Fibroblast of lung (primary cell): ENCODE data around the gene DAZAP1. TPM values are rescaled to one million over a fixed set of nuclear protein-coding genes. Genes with fewer than 3 reads are reported as not detected.

ENCODE experiments used
- DNase-seq, 2 donors: peaks; one replicate each; pipeline versions ENCODE4 v3.0.0 to v3.0.0-alpha.2; 2010; ENCODE audit warnings: low read depth in 2 of 2
- H2AFZ ChIP-seq: 2 replicates; pipeline ENCODE4 v1.5.1; 2012; ENCODE audit warnings: low read length, control low read depth, inconsistent platforms
- H3K27ac ChIP-seq: 2 replicates; pipeline ENCODE4 v1.5.1; 2011; ENCODE audit warnings: low read length, control low read depth; ENCODE audit not compliant: insufficient read depth
- H3K27me3 ChIP-seq: 2 replicates; pipeline ENCODE4 v1.5.1; 2011; ENCODE audit warnings: mild to moderate bottlenecking, low read length; ENCODE audit not compliant: control insufficient read depth, insufficient read depth
- H3K36me3 ChIP-seq: 2 replicates; pipeline ENCODE4 v1.5.1; 2011; ENCODE audit warnings: low read length; ENCODE audit not compliant: control insufficient read depth, insufficient read depth
- H3K4me1 ChIP-seq: 2 replicates; pipeline ENCODE4 v1.5.1; 2011; ENCODE audit warnings: low read length; ENCODE audit not compliant: control insufficient read depth, insufficient read depth; ENCODE audit errors: extremely low read depth
- H3K4me2 ChIP-seq: 2 replicates; pipeline ENCODE4 v1.5.1; 2011; ENCODE audit warnings: low read length, control low read depth; ENCODE audit not compliant: insufficient read depth; ENCODE audit errors: extremely low read depth
- H3K4me3 ChIP-seq, 4 experiments: fragments of 200-600 bp in 1 of 4; sonication (generic) in 1 of 4; replicated peaks in 1 of 4; 2 replicates each; pipeline ENCODE4 v1.5.1; 2011 to 2016; ENCODE audit warnings: low read length in 4 of 4, low read depth in 3 of 4, mild to moderate bottlenecking in 3 of 4, control low read depth in 2 of 4, inconsistent platforms in 1 of 4, mixed read lengths in 1 of 4; ENCODE audit not compliant: insufficient read depth in 1 of 4; ENCODE audit errors: control extremely low read depth in 1 of 4
- H3K79me2 ChIP-seq: 2 replicates; pipeline ENCODE4 v1.5.1; 2012; ENCODE audit warnings: mild to moderate bottlenecking, low read length, inconsistent platforms; ENCODE audit not compliant: control insufficient read depth, insufficient read depth
- H3K9ac ChIP-seq: 2 replicates; pipeline ENCODE4 v1.5.1; 2011; ENCODE audit warnings: mild to moderate bottlenecking, low read length, control low read depth; ENCODE audit not compliant: insufficient read depth
- H3K9me3 ChIP-seq: 2 replicates; pipeline ENCODE4 v1.5.1; 2012; ENCODE audit warnings: low read depth, low read length; ENCODE audit not compliant: control insufficient read depth, insufficient read depth
- H4K20me1 ChIP-seq: 2 replicates; pipeline ENCODE4 v1.5.1; 2011; ENCODE audit warnings: low read length; ENCODE audit not compliant: control insufficient read depth, insufficient read depth; ENCODE audit errors: extremely low read depth
- CTCF ChIP-seq, 2 donors: IDR thresholded peaks in 1 of 2; conservative IDR thresholded peaks in 1 of 2; 1 replicate in 1 of 2; 2 replicates in 1 of 2; pipeline ENCODE4 v1.5.1; 2011 to 2012; ENCODE audit warnings: low read length in 2 of 2, control low read depth in 1 of 2, inconsistent platforms in 1 of 2, low read depth in 1 of 2, mild to moderate bottlenecking in 1 of 2
- EZH2 ChIP-seq: IDR thresholded peaks from 2 replicates; pipeline ENCODE4 v1.5.1; 2012; ENCODE audit warnings: low read length, control low read depth, mild to moderate bottlenecking; ENCODE audit errors: missing control alignments
- polyA plus RNA-seq, 2 donors: library from polyadenylated mRNA; depleted of rRNA in 1 of 2; stranded (reverse) in 1 of 2; unstranded in 1 of 2; fragments of >200 nt; gene quantifications; 2 replicates each; pipeline ENCODE4 v1.2.1, GENCODE V29; 2011 to 2012; ENCODE audit warnings: missing spikeins in 1 of 2
- total RNA-seq: library from RNA; depleted of rRNA; stranded (reverse); fragments of >200 nt; gene quantifications from 2 replicates; pipeline ENCODE4 v1.2.1, GENCODE V29; 2014

Gene DAZAP1
- total and polyA plus RNA-seq, 2 donors (not counting 1 experiment from before 2014, with no cell fraction given): 44.6 to 49.5 TPM

DNA sequence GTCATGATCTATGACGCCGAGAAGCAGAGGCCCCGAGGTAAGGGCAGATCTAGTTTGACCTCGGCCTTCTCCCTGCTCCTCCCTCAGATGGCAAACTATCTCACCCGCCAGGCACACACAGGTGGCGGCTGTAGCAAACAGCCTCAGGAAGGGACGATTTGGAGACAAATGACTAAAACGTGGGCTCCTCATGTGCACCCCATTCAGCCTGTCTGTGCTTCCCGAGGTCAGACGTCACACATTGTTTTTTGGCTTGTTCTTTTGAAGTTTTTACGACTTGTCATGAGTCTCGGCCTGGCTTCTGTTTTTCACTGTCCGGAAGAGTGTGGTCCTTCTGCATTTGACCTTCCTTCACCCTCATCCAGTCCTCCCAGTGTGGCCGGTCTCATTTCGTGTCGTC is 15.0 kb downstream of the DAZAP1 start:
- Histone ChIP-seq H3K4me3 (no peak overlapping the region), H3K4me1 (no peaks in the 10 kb centered on the region), H3K9me3 (no peaks in the 10 kb centered on the region), H2AFZ (no peak overlapping the region), H3K79me2 (peaks cover 69% of the 10 kb centered on the region), H3K27ac (no peak overlapping the region), H3K4me2 (no peak overlapping the region), H3K27me3 (no peaks in the 10 kb centered on the region), H3K9ac (no peak overlapping the region), H4K20me1 (no peaks in the 10 kb centered on the region), H3K36me3 (peaks cover 63% of the 10 kb centered on the region)
- no peak for DNase-seq
- no peak for TF ChIP-seq CTCF (conservative IDR thresholded peaks at IDR 0.05 in 1 of 2, IDR thresholded peaks at IDR 0.05 in 1 of 2; ENCODE audit: low read depth in 1 of 2, low read length in 2 of 2)

GRCh38 chr19:1422943-1423342 is 15.6 kb downstream of the DAZAP1 start:
- peaks cover 63% of the 10 kb centered on the region for H3K79me2 ChIP-seq
- no peak overlapping the region for H3K4me2 ChIP-seq
- no peaks in the 10 kb centered on the region for H4K20me1 ChIP-seq
- DNase-seq: no peak
- H3K27ac ChIP-seq: no peak overlapping the region
- H3K9me3 ChIP-seq: no peaks in the 10 kb centered on the region
- peaks cover 62% of the 10 kb centered on the region for H3K36me3 ChIP-seq
- no peaks in the 10 kb centered on the region for H3K4me1 ChIP-seq
- no peak overlapping the region for H3K9ac ChIP-seq
- no peaks in the 10 kb centered on the region for H3K27me3 ChIP-seq
- H2AFZ ChIP-seq: no peak overlapping the region
- H3K4me3 ChIP-seq: no peak overlapping the region
- TF ChIP-seq EZH2: no peak
- no peak for TF ChIP-seq CTCF (conservative IDR thresholded peaks at IDR 0.05 in 1 of 2, IDR thresholded peaks at IDR 0.05 in 1 of 2; ENCODE audit: low read depth in 1 of 2, low read length in 2 of 2)

DNA sequence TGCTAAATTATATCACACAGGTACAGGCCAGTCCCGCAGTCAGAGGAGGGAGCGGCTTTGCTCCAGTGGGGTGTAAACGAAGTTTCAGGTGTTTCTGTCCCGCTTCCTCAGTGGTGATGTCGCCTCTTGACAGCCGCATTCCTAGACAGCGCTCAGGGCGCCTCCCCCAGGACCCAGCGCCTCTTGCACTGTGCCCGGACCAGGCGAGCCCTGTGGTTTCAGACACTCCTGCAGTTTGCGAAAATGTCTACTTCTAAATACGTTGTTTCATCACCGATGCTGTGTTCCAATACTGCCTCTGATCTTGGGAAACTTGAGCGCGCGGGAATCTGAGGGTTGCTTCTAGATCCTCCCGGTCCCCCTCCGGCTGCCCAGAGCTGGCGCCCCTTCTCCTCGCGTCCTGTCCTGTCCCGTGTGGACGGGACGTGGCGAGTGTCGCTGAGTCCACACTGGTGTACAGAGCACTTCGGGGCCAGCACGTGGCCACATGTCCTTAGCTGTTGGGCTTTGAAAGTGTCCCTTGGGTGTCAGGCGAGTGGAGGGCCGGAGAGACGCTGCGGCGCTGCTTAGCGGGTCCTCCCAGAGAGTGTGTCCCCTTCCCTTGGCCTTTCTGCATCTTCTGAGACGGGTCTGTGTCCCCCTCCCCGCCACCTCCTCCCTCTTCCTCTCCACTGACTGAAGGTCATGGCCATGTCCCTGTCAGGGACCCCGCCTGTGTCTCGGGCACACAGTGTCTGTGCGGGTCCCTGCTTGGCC is 16.2 kb downstream of the DAZAP1 start:
- Histone ChIP-seq H3K27me3 (no peaks in the 10 kb centered on the region), H3K9me3 (no peaks in the 10 kb centered on the region), H4K20me1 (no peaks in the 10 kb centered on the region), H3K4me2 (no peak overlapping the region), H3K27ac (no peak overlapping the region), H3K79me2 (peaks cover 57% of the 10 kb centered on the region), H3K9ac (no peak overlapping the region), H3K36me3 (peaks cover 57% of the 10 kb centered on the region), H3K4me3 (no peak overlapping the region), H3K4me1 (no peaks in the 10 kb centered on the region), H2AFZ (no peak overlapping the region)
- no peak for DNase-seq
- TF ChIP-seq EZH2: no peak
- TF ChIP-seq CTCF (conservative IDR thresholded peaks at IDR 0.05 in 1 of 2, IDR thresholded peaks at IDR 0.05 in 1 of 2; ENCODE audit: low read depth in 1 of 2, low read length in 2 of 2): no peak
